Inflammatory macrophage (primary cell): ENCODE data around the gene SAXO2.
"Not testable (repeated sequence)": the region's sequence is repeated elsewhere in the genome, so short reads cannot be mapped to it uniquely, and the experiment has no call there.

Experiments
- DNase-seq, 2 donors: peaks; one replicate each; pipeline ENCODE4 v3.0.0-alpha.2; 2020 to 2022
- total RNA-seq, 18 experiments: gene quantifications; one replicate each; lab custom pipeline; 2026; ENCODE audit warnings: mixed read lengths in 6 of 18, inconsistent platforms in 2 of 18; lab: John Stamatoyannopoulos, UW

Gene SAXO2
- 0 to 0.19 (median 0.05) reads per million in 18 experiments for total RNA-seq

DNA sequence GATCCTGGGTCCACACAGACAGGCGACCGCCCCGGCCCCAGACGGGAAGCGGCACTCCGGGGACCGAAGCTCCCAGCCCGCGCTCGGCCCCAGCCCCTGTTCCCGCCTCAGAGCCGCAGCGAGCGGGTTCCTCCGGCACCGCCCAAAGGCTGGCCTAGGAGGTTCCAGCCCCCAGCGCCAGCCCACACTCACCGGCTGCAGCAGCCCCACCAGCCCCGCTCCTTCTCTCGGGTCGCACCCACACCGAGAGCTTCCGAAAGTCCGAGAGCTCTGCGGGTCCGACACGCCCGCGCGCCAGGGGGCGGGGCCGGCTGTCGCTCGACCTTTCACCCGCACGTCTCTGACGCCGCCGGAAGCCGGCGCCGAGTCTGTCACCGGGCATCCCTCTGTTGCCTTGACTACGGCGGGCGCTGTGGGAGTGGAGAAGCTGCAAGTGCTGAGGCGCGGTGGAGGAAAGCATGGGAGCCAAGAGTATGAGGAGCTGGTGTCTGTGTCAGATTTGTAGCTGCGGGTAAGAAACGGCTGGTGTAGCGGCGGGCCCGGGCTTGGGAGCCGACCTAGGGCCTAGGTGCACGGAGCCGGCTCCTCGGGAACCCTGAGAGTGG lies at the start of gene SAXO2, which contains the start of gene EFL1:
Gene SAXO2, plus strand, starts transcription at position 397 of the 605 bp plus-strand sequence. Its CDS starts 62 bp downstream, at position 459.
Gene EFL1, minus strand, starts transcription at position 313 of the 605 bp plus-strand sequence. CDS start 956 bp downstream, outside the sequence.
- DNase-seq: peak; percentile 92 to 96

- not testable (repeated sequence) for DNase-seq
Measured at GRCh38 chr15:82216092-82216491, 46.5 kb upstream of the SAXO2 start.

DNA sequence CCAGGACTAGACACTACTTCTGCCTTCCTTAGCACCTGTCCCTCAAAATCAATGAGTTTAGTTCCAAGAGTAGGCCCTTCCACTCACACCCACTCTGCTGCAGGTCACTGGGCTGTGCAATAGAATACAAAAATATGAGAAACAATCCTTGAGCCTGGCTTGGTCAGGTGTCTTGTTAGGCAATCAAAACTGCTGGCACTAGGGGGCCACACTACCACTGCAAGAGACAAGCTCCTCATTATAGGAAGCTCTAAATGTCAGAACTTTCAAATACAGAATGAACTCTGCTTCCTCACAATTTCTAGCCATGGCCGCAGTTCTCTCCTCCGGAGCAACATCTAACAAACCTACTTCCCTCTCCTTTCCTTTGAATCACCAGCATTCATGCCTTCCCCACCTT lies 41.1 kb upstream of the SAXO2 start:
- peak; percentile 37 to 64 for DNase-seq

GRCh38 chr15:82228750-82229149 lies 33.9 kb upstream of the SAXO2 start:
- no peak for DNase-seq

GRCh38 chr15:82231233-82231632 lies 31.4 kb upstream of the SAXO2 start:
- DNase-seq: no peak

GRCh38 chr15:82231842-82232241 lies 30.8 kb upstream of the SAXO2 start:
- DNase-seq: no peak

GRCh38 chr15:82237944-82238534 lies 24.6 kb upstream of the SAXO2 start:
- not testable (repeated sequence) for DNase-seq

- DNase-seq: no peak
Measured at GRCh38 chr15:82239685-82240391, 22.8 kb upstream of the SAXO2 start.

- DNase-seq: not testable (repeated sequence)
Measured at GRCh38 chr15:82241836-82242499, 20.6 kb upstream of the SAXO2 start.

- not testable (repeated sequence) for DNase-seq
Measured at GRCh38 chr15:82243644-82244043, 19.0 kb upstream of the SAXO2 start.

GRCh38 chr15:82245956-82246355 lies 16.7 kb upstream of the SAXO2 start:
- not testable (repeated sequence) for DNase-seq

- not testable (repeated sequence) for DNase-seq
Measured at GRCh38 chr15:82248261-82248660, 14.4 kb upstream of the SAXO2 start.

GRCh38 chr15:82261566-82262421 lies 824 bp upstream of the SAXO2 start:
- DNase-seq: peak; percentile 54 to 70

DNA sequence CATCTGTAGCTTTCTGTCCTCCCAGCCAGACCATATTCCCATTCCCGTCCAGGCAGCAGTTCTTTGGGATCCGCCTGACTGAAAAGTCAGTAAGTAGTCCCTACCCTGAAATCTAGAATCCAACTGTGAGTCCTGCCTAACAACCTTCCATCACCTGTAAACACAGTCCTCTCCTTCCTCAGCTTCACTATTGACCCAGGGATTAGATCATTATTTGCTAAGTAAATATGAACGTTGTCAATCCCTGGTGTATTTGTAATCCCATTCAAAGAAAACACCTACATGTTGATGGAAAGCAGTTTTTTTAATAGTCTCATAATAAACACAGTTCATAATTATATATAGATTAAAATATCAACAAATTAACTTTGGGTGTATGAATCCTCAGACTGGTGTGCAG lies 732 bp downstream of the SAXO2 start:
- no peak for DNase-seq

DNA sequence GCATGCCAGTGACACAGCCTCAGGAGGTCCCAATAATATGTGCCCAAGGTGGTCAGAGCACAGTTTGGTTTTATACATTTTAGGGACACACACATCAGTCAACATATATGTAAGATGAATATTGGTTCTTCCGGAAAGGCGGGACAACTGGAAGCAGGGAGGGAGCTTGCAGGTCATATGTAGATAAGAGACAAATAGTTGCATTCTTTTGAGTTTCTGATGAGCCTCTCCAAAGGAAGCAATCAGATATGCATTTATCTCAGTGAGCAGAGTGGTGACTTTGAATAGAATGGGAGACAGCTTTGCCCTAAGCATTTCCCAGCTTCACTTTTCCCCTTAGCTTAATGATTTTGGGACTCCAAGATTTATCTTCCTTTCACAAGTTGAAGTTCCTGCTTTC lies 4.5 kb downstream of the SAXO2 start:
- not testable (repeated sequence) for DNase-seq

GRCh38 chr15:82268454-82268853 lies 5.8 kb downstream of the SAXO2 start:
- not testable (repeated sequence) for DNase-seq

DNA sequence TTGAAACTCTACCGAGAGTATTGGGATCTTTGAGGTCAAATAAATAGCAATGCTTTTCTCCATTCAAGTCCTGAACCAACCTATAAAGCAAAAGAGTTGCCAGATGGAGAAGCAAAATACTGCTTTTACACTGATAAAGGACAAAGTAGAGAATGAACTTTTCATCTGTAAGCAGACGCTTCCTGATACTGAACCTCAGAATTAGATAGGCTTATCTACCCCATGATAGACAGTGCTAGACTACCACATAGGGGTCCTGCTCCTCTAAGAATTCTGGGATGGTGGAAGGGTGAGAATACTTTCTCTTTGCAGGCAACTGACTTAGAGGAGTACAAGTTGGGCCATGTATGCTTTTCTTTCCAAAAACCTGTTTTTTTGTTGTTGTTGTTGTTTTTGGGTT lies 9.5 kb downstream of the SAXO2 start:
- no peak for DNase-seq

GRCh38 chr15:82275410-82275809 lies 12.8 kb downstream of the SAXO2 start:
- no peak for DNase-seq

GRCh38 chr15:82281276-82281675 lies 18.7 kb downstream of the SAXO2 start:
- DNase-seq: not testable (repeated sequence)

DNA sequence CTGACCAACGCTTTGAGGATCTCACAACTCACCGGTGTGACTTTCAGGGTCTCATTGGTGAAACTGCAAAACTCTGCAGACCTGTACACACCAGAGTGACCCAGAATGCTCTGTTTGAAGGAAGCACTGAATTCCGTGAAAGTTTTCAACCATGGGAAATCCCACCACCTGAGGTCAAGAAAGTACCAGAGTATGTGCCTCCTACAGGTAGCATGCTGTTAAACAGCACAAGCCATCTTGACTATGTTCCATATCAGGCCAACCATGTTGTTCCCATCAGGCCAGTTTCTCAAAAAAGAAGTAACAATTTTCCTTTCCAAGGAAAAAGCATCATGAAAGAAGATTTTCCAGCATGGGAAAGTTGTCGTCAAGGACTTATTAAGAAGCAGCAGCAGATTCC lies 19.8 kb downstream of the SAXO2 start:
- DNase-seq: not testable (repeated sequence)

DNA sequence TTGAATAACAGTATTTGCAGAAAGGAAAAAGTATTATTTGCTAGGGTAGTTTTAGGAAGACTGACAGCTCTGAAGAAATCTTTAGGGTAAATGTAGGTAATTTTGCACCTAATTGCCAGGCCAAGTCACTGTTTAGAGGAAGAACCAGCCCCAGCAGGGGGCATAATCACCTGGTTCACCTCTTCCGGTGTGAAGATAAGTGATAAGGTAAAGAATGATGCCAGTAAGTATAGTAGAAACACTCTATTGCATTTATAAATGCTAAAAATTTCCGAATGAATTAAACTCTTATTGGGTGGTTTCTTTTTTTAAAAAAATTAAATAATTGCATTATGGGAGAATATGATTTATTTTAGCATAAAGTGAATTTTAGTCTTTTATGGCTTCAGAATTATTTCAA lies 21.8 kb downstream of the SAXO2 start:
- not testable (repeated sequence) for DNase-seq

DNA sequence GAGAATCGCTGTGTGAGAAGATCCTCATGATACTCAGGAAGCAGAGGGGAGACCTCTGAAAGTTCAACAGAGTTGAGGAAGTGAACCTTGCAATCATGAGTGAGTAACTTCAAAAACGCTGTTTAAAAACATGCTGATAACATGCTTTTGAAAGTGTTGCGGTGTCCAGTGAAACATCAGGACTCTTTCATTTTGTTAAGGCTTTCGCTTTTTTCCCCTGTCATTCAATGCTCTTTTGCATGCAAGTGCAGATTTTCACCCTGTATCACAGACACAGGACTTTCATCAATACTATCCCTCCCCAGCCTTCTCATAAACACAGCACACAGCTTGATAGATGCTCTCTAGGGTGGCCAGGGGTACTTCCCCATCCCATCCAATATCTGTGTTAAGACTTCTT lies 23.9 kb downstream of the SAXO2 start:
- DNase-seq: peak; percentile 32 to 46
